ENCODE measurements around the gene RBM17.
A peak's percentile ranks its signal among the peaks of the same experiment; 100 is the strongest.

The RBM17 gene

DNA sequence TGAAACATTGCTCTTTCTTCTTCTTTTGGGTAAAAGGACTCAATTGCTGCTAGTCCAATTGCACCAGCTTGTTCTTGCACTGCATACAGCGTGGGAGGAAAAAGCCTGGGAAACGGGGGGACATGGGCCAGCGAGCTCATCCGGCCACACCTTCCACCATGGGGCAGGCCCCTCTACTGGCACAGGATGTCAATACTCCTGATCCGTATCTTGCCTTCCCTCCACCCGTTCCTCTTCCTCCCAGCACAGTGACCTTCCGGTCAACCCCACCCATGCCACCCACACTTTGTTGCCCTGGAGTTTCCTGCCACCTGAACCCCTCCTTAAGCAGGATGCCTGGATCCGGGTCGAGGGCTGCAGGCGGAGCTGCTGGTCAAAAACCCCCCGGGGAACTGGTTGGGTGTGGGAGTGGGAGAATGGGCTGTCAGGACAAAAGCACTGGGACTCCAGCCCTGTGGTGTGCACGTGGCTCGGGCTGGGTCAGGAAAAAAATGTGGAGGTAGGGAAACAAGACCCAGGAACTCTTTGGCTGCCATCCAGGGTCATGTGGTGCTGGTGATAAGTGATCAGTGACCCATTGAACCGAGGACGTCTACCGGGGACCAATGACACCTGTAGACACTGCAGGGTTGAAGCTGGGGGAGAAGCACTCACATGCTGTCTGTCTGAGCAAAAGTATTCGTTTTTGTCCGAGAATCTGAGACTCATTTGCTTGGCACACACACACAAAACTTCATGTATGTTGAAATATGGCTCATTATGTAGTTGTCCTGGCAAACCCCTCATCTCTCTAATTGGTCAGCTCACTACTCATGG is 34.8 kb upstream of the RBM17 start:
- no peak for DNase-seq (ENCODE audit: insufficient read length, low spot score)
- TF ChIP-seq POLR2AphosphoS5 (IDR thresholded peaks at IDR 0.05; ENCODE audit: low read depth, low read length) (0 out of 2 replicates have a peak, but pooled peaks have one; percentile 26), POU2F2 (IDR thresholded peaks at IDR 0.05; ENCODE audit: low read depth, low read length) (no peak)
- peak; percentile 47 for FAIRE-seq

DNA sequence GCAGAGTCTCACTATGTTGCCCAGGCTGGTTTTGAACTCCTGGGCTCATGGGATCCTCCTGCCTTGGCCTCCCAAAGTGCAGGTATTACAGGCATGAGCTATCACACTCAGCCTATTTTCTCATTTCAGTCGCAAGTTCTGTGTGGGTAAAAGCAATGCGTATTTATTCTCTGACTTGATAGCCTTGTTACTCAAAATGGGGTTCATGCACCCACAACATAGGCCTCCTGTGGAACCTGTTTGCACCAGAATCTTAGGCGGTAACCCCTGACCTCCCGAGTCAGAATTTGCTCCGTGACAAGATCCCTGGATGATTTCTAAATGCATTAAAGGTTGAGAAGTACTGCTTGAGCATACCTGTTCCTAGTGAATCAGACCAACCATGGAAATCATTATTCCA is 34.0 kb upstream of the RBM17 start:
- no peak for DNase-seq (ENCODE audit: insufficient read length, low spot score)
- TF ChIP-seq POU2F2 (IDR thresholded peaks at IDR 0.05; ENCODE audit: low read depth, low read length): no peak
- no peak for TF ChIP-seq PAX5 (IDR thresholded peaks at IDR 0.05; ENCODE audit: insufficient read depth, low read length, severe bottlenecking)
- no peak for TF ChIP-seq TAF1 (IDR thresholded peaks at IDR 0.05; ENCODE audit: low read depth, low read length)
- TF ChIP-seq POLR2AphosphoS5 (IDR thresholded peaks at IDR 0.05; ENCODE audit: low read depth, low read length): no peak
- no peak for TF ChIP-seq POLR2A (IDR thresholded peaks at IDR 0.05; ENCODE audit: low read depth, low read length)
- TF ChIP-seq SPI1 (IDR thresholded peaks at IDR 0.05; ENCODE audit: low read depth, low read length): no peak
- FAIRE-seq: no peak

DNA sequence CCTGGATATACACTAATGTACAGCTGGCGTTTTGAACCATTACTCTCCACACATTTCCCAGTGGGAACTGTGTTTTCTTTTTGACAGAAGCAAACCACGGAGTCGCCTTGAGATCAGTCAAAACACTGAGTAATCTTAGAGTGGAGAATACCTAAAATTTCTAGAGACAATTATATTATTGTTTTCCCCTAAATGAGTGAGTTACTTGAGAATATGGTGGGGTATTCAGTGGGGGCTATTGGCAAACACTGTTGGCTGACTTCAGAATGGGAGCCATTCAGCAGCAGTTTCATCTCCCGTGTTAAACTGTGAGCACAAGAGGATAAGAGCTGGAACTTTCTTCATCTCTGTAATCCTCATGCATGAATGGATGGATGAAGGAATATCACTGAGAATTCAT is 32.9 kb upstream of the RBM17 start:
- DNase-seq (ENCODE audit: insufficient read length, low spot score) (no peak), FAIRE-seq (no peak)
- TF ChIP-seq PAX5 (IDR thresholded peaks at IDR 0.05; ENCODE audit: insufficient read depth, low read length, severe bottlenecking): no peak
- TF ChIP-seq POU2F2 (IDR thresholded peaks at IDR 0.05; ENCODE audit: low read depth, low read length): no peak
- TF ChIP-seq POLR2A (IDR thresholded peaks at IDR 0.05; ENCODE audit: low read depth, low read length): no peak
- no peak for TF ChIP-seq SPI1 (IDR thresholded peaks at IDR 0.05; ENCODE audit: low read depth, low read length)
- TF ChIP-seq TAF1 (IDR thresholded peaks at IDR 0.05; ENCODE audit: low read depth, low read length): no peak
- TF ChIP-seq POLR2AphosphoS5 (IDR thresholded peaks at IDR 0.05; ENCODE audit: low read depth, low read length): no peak

DNA sequence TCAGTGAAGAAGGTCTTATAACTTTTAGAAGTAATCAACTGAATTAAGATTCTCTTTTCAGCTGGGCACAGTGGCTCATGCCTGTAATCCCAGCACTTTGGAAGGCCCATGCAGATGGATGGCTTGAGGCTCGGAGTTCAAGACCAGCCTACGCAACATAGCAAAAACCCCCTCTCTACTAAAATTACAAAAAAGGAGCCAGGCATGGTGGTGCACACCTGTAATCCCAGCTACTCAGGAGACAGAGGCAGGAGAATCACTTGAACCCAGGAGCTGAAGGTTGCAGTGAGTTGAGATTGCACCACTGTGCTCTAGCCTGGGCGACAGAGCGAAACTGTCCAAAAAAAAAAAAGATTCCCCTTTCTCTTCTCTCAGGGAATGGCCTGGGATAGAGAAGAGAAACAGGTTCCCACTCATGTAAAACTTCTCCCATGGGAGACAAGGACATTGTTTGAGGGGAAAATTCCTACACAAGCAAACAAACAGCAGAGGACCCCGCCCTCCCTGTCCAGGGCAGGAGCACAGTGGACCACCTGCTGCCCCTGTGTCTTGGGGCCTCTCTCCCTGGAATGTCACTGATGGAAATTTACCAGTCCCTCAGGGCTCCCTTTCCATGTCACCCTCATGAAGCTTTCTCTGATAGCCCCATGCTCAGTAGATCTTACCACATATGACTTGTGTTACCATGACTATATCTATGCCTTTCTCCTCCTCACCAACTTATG is 32.3 kb upstream of the RBM17 start:
- FAIRE-seq: no peak
- DNase-seq (ENCODE audit: insufficient read length, low spot score): no peak
- TF ChIP-seq SPI1 (IDR thresholded peaks at IDR 0.05; ENCODE audit: low read depth, low read length) (no peak), TAF1 (IDR thresholded peaks at IDR 0.05; ENCODE audit: low read depth, low read length) (no peak), POU2F2 (IDR thresholded peaks at IDR 0.05; ENCODE audit: low read depth, low read length) (no peak), PAX5 (IDR thresholded peaks at IDR 0.05; ENCODE audit: insufficient read depth, low read length, severe bottlenecking) (no peak), POLR2AphosphoS5 (IDR thresholded peaks at IDR 0.05; ENCODE audit: low read depth, low read length) (no peak), POLR2A (IDR thresholded peaks at IDR 0.05; ENCODE audit: low read depth, low read length) (no peak)

DNA sequence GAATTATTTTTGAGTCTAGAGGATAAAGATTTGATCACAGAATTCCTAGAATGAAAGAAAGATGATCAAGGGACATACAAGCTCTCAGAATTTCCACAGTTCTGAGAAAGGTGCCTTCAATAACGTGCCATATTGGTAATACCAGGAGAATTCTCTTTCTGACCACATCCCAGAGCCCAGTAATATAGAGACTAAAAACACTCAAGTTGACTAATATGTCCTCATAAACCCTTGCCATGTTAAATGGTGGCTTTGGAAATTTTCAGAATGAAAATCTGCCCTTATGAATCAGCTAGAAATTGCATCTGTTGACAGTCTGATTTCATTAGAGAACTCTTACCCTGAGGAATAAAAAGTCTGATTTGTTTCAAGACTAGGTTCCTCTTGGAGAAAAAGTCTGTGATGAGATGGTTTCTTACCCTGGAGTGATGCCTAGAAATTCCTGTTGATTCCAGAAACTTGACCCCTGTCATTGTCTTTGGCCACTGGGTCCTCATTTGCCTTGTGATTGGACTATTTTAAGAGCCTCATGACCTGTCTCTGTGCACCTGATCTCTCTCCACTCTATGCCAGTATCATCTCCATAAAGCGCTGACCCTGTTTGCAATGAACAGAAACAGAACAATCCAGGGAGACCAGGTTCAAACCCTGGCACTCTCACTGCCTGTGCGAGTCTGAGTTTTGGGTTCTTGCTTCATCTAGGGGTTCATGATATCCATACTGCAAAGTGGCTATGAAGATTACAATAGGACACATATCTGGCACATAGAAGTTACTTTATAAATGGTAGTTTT is 30.0 kb upstream of the RBM17 start:
- TF ChIP-seq TAF1 (IDR thresholded peaks at IDR 0.05; ENCODE audit: low read depth, low read length): no peak
- no peak for TF ChIP-seq POLR2A (IDR thresholded peaks at IDR 0.05; ENCODE audit: low read depth, low read length)
- TF ChIP-seq PAX5 (IDR thresholded peaks at IDR 0.05; ENCODE audit: insufficient read depth, low read length, severe bottlenecking): no peak
- TF ChIP-seq POU2F2 (IDR thresholded peaks at IDR 0.05; ENCODE audit: low read depth, low read length): no peak
- no peak for TF ChIP-seq SPI1 (IDR thresholded peaks at IDR 0.05; ENCODE audit: low read depth, low read length)
- TF ChIP-seq POLR2AphosphoS5 (IDR thresholded peaks at IDR 0.05; ENCODE audit: low read depth, low read length): no peak
- FAIRE-seq (peak; percentile 20), DNase-seq (ENCODE audit: insufficient read length, low spot score) (no peak)

DNA sequence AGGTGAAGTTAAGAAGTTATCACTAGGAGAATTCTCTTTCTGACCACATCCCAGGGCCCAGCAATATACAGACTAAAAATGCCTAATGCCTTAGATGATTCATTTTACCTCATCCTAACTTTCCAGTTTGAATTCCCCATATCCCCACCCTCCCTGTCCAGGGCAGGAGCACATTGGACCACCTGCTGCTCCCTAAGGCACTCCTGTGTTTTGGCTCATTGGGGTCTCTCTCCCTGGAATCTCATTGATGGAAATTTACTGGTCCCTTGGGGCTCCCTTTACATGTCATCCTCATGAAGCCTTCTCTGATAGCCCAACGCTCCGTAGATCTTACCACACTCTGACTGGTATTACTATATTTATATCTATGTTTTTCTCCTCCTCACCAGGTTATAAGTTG is 29.3 kb upstream of the RBM17 start:
- no peak for FAIRE-seq
- TF ChIP-seq POLR2AphosphoS5 (IDR thresholded peaks at IDR 0.05; ENCODE audit: low read depth, low read length) (no peak), PAX5 (IDR thresholded peaks at IDR 0.05; ENCODE audit: insufficient read depth, low read length, severe bottlenecking) (no peak), POU2F2 (IDR thresholded peaks at IDR 0.05; ENCODE audit: low read depth, low read length) (no peak)
- no peak for DNase-seq (ENCODE audit: insufficient read length, low spot score)

DNA sequence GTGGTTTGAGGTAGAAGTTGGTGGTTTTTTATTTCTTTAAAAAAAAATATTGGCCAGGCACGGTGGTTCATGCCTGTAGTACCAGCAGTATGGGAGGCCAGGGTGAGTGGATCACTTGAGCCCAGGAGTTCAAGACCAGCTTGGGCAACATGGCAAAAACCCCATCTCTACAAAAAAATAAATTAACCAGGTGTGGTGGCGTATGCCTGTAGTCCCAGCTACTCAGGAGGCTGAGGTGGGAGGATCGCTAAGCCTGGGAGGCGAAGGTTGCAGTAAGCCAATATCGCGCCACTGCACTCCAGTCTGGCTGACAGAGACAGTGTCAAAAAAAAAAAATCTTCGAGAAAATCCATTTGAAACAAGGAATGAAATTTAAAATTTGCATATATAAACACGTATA is 27.8 kb upstream of the RBM17 start:
- TF ChIP-seq PAX5 (IDR thresholded peaks at IDR 0.05; ENCODE audit: insufficient read depth, low read length, severe bottlenecking) (no peak), POLR2A (IDR thresholded peaks at IDR 0.05; ENCODE audit: low read depth, low read length) (no peak), SPI1 (IDR thresholded peaks at IDR 0.05; ENCODE audit: low read depth, low read length) (no peak), POU2F2 (IDR thresholded peaks at IDR 0.05; ENCODE audit: low read depth, low read length) (no peak), POLR2AphosphoS5 (IDR thresholded peaks at IDR 0.05; ENCODE audit: low read depth, low read length) (no peak), TAF1 (IDR thresholded peaks at IDR 0.05; ENCODE audit: low read depth, low read length) (no peak)
- no peak for DNase-seq (ENCODE audit: insufficient read length, low spot score)
- no peak for FAIRE-seq

DNA sequence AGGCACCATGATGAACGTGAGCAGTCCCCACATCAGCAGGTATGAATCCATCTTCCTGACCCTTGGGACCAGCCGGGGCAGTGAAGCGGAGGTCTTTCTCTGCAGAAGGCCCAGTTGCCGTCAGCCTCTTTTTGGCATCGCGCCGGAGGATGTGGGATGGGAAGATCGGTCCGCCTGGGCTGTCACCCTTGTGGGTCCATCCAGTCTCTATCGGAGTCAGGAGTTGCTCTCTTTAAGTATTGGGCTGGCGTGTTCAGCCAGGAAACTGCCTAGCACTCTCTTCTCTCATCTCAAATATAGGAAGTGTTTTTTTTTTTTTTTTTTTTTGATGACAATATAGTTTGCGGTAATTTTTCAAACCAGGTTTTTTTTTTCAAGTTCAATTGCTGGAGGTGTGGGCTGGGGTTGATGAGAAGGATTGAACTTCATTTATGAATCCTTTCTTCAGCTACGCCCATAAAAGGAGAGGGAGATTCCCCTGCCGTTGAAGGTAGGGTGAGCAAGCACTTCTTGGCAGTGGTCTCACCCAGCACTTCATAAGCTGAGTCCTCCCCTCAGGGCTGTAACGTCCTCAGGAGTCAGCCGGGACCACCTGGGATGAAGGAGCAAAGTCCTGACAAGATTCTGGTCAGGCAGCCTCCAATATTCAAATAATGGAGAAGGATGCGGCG is 26.6 kb upstream of the RBM17 start, which contains the start of gene IL2RA:
Gene IL2RA (minus strand): TSS at position 267 of the 671 bp plus-strand sequence. CDS start 216 bp downstream, at position 51.
- DNase-seq (ENCODE audit: insufficient read length, low spot score) (no peak), FAIRE-seq (no peak)
- TF ChIP-seq PAX5 (IDR thresholded peaks at IDR 0.05; ENCODE audit: insufficient read depth, low read length, severe bottlenecking) (no peak), POU2F2 (IDR thresholded peaks at IDR 0.05; ENCODE audit: low read depth, low read length) (no peak), SPI1 (IDR thresholded peaks at IDR 0.05; ENCODE audit: low read depth, low read length) (peak; percentile 39; the same call in 1 of the 2 replicates), TAF1 (IDR thresholded peaks at IDR 0.05; ENCODE audit: low read depth, low read length) (no peak), POLR2AphosphoS5 (IDR thresholded peaks at IDR 0.05; ENCODE audit: low read depth, low read length) (no peak), POLR2A (IDR thresholded peaks at IDR 0.05; ENCODE audit: low read depth, low read length) (no peak)

All from GM12891 (cell line).